Peyer's patch (tissue), 4 donors: Measurements from ENCODE around the gene INPP5J.
"Not testable (repeated sequence)": the region's sequence is repeated elsewhere in the genome, so short reads cannot be mapped to it uniquely, and the experiment has no call there.

Source experiments
- POLR2A ChIP-seq, 2 donors: fragments of 450-650 bp; IDR thresholded peaks; one replicate each; pipeline ENCODE4 v1.5.1; 2017; ENCODE audit warnings: antibody characterized with exemption in 2 of 2, mild to moderate bottlenecking in 2 of 2, moderate library complexity in 2 of 2
- TF ChIP-seq, protein P1 (sequence below), 6 experiments: fragments of 450-650 bp in 4 of 6; fragments of 200-600 bp in 2 of 6; sonication (generic) in 1 of 6; IDR thresholded peaks; one replicate each; pipeline ENCODE4 v1.5.1; 2017 to 2019; ENCODE audit warnings: antibody characterized with exemption in 6 of 6, mild to moderate bottlenecking in 3 of 6, moderate library complexity in 1 of 6

DNA sequence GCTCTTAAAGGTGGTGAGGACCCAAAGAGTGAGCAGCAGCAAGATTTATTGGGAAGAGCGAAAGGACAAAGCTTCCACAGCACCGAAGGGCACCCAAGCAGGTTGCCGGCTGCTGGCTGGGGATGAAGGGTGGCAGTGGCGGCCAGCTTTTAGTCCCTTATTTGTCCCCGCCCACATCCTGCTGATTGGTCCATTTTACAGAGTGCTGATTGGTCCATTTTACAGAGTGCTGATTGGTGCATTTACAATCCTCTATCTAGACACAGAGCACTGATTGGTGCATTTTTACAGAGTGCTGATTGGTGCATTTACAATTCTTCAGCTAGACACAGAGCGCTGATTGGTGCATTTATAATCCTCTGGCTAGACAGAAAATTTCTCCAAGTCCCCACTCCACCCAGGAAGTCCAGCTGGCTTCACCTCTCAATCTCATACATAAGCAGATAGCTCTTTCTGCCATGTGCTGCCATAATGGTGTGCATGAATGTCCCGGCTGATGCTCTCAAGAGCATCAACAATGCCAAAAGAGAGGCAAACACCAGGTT is 10.1 kb upstream of the INPP5J start:
- TF ChIP-seq, protein P1, sequence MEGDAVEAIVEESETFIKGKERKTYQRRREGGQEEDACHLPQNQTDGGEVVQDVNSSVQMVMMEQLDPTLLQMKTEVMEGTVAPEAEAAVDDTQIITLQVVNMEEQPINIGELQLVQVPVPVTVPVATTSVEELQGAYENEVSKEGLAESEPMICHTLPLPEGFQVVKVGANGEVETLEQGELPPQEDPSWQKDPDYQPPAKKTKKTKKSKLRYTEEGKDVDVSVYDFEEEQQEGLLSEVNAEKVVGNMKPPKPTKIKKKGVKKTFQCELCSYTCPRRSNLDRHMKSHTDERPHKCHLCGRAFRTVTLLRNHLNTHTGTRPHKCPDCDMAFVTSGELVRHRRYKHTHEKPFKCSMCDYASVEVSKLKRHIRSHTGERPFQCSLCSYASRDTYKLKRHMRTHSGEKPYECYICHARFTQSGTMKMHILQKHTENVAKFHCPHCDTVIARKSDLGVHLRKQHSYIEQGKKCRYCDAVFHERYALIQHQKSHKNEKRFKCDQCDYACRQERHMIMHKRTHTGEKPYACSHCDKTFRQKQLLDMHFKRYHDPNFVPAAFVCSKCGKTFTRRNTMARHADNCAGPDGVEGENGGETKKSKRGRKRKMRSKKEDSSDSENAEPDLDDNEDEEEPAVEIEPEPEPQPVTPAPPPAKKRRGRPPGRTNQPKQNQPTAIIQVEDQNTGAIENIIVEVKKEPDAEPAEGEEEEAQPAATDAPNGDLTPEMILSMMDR (IDR thresholded peaks at IDR 0.05): not testable (repeated sequence)
- TF ChIP-seq POLR2A (IDR thresholded peaks at IDR 0.05): not testable (repeated sequence)
